Uterus (tissue), 4 donors: Measurements from ENCODE around the gene PYROXD2. TPM values are rescaled to one million over a fixed set of nuclear protein-coding genes. Genes with fewer than 3 reads are reported as not detected.
A peak's percentile ranks its signal among the peaks of the same experiment; 100 is the strongest.

Source experiments
- DNase-seq, 2 donors: peaks; one replicate each; pipeline ENCODE4 v3.0.0-alpha.2; 2019 to 2020
- H3K27ac ChIP-seq, 2 donors: fragments of 200-600 bp; sonication (generic); 1 replicate in 1 of 2; 2 replicates in 1 of 2; pipeline ENCODE4 v1.5.1; 2016 to 2018
- H3K27me3 ChIP-seq, 2 donors: fragments of 200-600 bp; sonication (generic); one replicate each; pipeline ENCODE4 v1.5.1; 2018 to 2019; ENCODE audit warnings: control low read depth in 1 of 2
- H3K36me3 ChIP-seq, 2 donors: fragments of 200-600 bp; sonication (generic); one replicate each; pipeline ENCODE4 v1.5.1; 2019; ENCODE audit warnings: control low read depth in 1 of 2
- H3K4me1 ChIP-seq, 2 donors: fragments of 200-600 bp; sonication (generic); one replicate each; pipeline ENCODE4 v1.5.1; 2018 to 2019; ENCODE audit warnings: control low read depth in 1 of 2
- H3K4me3 ChIP-seq, 2 donors: fragments of 200-600 bp; sonication (generic); 1 replicate in 1 of 2; 2 replicates in 1 of 2; pipeline ENCODE4 v1.5.1; 2018 to 2019; ENCODE audit warnings: mild to moderate bottlenecking in 1 of 2
- H3K9me3 ChIP-seq, 2 donors: fragments of 200-600 bp; sonication (generic); one replicate each; pipeline ENCODE4 v1.5.1; 2019; ENCODE audit warnings: control low read depth in 1 of 2
- POLR2A ChIP-seq, 2 donors: fragments of 450-650 bp; IDR thresholded peaks; one replicate each; pipeline ENCODE4 v1.6.1; 2016; ENCODE audit warnings: antibody characterized with exemption in 2 of 2, mild to moderate bottlenecking in 1 of 2, moderate library complexity in 1 of 2
- intact Hi-C: fragments of 100-400 bp; cut with DNase I; formaldehyde crosslinking; loops from one replicate; pipeline ENCODE4 v1.15.1; 2023; ENCODE audit warnings: low total_unique reads
- total RNA-seq, 4 donors: library from RNA; depleted of rRNA in 3 of 4; stranded (reverse); fragments of >200 nt in 3 of 4; gene quantifications; one replicate each; pipeline versions ENCODE4 v1.1.0 to v1.2.4, GENCODE V29; 2014 to 2023
- TF ChIP-seq, protein P1 (sequence below), 4 experiments: fragments of 200-600 bp in 2 of 4; fragments of 450-650 bp in 2 of 4; sonication (generic) in 2 of 4; IDR thresholded peaks; one replicate each; pipeline ENCODE4 v1.5.1; 2016 to 2019; ENCODE audit warnings: antibody characterized with exemption in 4 of 4, mild to moderate bottlenecking in 2 of 4, moderate library complexity in 1 of 4
- donor health status: DM: yes; HTN: yes; CAD: no.

The PYROXD2 gene
- total RNA-seq, 4 donors from 2014 or later = 3.6 to 12.5 (median 7.5) TPM

- TF ChIP-seq POLR2A (IDR thresholded peaks at IDR 0.05) = no peak
- TF ChIP-seq, protein P1, sequence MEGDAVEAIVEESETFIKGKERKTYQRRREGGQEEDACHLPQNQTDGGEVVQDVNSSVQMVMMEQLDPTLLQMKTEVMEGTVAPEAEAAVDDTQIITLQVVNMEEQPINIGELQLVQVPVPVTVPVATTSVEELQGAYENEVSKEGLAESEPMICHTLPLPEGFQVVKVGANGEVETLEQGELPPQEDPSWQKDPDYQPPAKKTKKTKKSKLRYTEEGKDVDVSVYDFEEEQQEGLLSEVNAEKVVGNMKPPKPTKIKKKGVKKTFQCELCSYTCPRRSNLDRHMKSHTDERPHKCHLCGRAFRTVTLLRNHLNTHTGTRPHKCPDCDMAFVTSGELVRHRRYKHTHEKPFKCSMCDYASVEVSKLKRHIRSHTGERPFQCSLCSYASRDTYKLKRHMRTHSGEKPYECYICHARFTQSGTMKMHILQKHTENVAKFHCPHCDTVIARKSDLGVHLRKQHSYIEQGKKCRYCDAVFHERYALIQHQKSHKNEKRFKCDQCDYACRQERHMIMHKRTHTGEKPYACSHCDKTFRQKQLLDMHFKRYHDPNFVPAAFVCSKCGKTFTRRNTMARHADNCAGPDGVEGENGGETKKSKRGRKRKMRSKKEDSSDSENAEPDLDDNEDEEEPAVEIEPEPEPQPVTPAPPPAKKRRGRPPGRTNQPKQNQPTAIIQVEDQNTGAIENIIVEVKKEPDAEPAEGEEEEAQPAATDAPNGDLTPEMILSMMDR (IDR thresholded peaks at IDR 0.05) = no peak
- Histone ChIP-seq H3K27me3 (no peaks in the 10 kb centered on the region), H3K4me1 (no peaks in the 10 kb centered on the region), H3K27ac (peak overlapping the region; percentile 95 to 98), H3K36me3 (no peaks in the 10 kb centered on the region), H3K4me3 (peak overlapping the region; percentile 62 to 92), H3K9me3 (no peaks in the 10 kb centered on the region)
- intact Hi-C loops = no loop called here
- peak; percentile 38 to 47 for DNase-seq
These were observed 31.2 kb upstream of the PYROXD2 start for GRCh38 chr10:98446151-98446660.

- Histone ChIP-seq H3K4me1 (no peaks in the 10 kb centered on the region), H3K9me3 (no peaks in the 10 kb centered on the region), H3K27me3 (no peaks in the 10 kb centered on the region), H3K4me3 (no peak overlapping the region), H3K36me3 (no peaks in the 10 kb centered on the region), H3K27ac (peak overlapping the region; percentile 95 to 98)
- DNase-seq = no peak
- intact Hi-C loops = no loop called here
- TF ChIP-seq POLR2A (IDR thresholded peaks at IDR 0.05) = no peak
- TF ChIP-seq, protein P1 (IDR thresholded peaks at IDR 0.05) = no peak
These were observed 30.3 kb upstream of the PYROXD2 start for GRCh38 chr10:98445200-98445812.

- intact Hi-C loops = no loop called here
- Histone ChIP-seq H3K4me3 (no peak overlapping the region), H3K9me3 (no peaks in the 10 kb centered on the region), H3K27me3 (no peaks in the 10 kb centered on the region), H3K27ac (no peak overlapping the region), H3K4me1 (no peaks in the 10 kb centered on the region), H3K36me3 (no peaks in the 10 kb centered on the region)
- TF ChIP-seq, protein P1 (IDR thresholded peaks at IDR 0.05) = no peak
- no peak for TF ChIP-seq POLR2A (IDR thresholded peaks at IDR 0.05)
- DNase-seq = no peak
These were observed 29.5 kb upstream of the PYROXD2 start for GRCh38 chr10:98444314-98445006.

DNA sequence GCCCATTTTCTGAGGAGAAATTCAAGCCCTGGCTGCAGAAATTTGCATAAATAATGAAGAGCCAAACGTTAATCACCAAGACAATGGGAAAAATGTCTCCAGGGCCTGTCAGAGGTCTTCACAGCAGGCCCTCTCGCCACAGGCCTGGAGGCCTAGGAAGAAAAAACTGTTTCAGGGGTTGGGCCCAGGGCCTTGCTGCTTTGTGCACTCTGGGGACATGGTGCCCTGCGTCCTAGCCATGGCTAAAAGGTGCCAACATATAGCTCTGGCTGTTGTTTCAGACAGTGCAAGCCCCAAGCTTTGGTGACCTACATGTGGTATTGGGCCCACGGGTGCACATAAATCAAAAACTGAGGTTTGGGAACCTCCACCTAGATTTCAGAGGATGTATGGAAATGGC lies 23.7 kb upstream of the PYROXD2 start:
- no peak for TF ChIP-seq POLR2A (IDR thresholded peaks at IDR 0.05)
- TF ChIP-seq, protein P1 (IDR thresholded peaks at IDR 0.05) = no peak
- no peak for DNase-seq
- intact Hi-C loops = no loop called here
- Histone ChIP-seq H3K27me3 (no peaks in the 10 kb centered on the region), H3K4me1 (no peaks in the 10 kb centered on the region), H3K4me3 (no peak overlapping the region), H3K9me3 (no peaks in the 10 kb centered on the region), H3K27ac (no peak overlapping the region), H3K36me3 (no peaks in the 10 kb centered on the region)

GRCh38 chr10:98436704-98437103 lies 21.7 kb upstream of the PYROXD2 start:
- H3K27me3 ChIP-seq = no peaks in the 10 kb centered on the region
- DNase-seq = no peak
- H3K27ac ChIP-seq = no peak overlapping the region
- H3K4me1 ChIP-seq = no peaks in the 10 kb centered on the region
- TF ChIP-seq, protein P1 (IDR thresholded peaks at IDR 0.05) = no peak
- no peak for TF ChIP-seq POLR2A (IDR thresholded peaks at IDR 0.05)
- H3K36me3 ChIP-seq = no peaks in the 10 kb centered on the region
- intact Hi-C loops = no loop called here
- H3K9me3 ChIP-seq = no peaks in the 10 kb centered on the region
- no peak overlapping the region for H3K4me3 ChIP-seq
